Measurements from ENCODE around the gene MDFIC.
A peak's percentile ranks its signal among the peaks of the same experiment; 100 is the strongest.
"Not testable (repeated sequence)": the region's sequence is repeated elsewhere in the genome, so short reads cannot be mapped to it uniquely, and the experiment has no call there.

Gene MDFIC, protein sequence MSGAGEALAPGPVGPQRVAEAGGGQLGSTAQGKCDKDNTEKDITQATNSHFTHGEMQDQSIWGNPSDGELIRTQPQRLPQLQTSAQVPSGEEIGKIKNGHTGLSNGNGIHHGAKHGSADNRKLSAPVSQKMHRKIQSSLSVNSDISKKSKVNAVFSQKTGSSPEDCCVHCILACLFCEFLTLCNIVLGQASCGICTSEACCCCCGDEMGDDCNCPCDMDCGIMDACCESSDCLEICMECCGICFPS

DNA sequence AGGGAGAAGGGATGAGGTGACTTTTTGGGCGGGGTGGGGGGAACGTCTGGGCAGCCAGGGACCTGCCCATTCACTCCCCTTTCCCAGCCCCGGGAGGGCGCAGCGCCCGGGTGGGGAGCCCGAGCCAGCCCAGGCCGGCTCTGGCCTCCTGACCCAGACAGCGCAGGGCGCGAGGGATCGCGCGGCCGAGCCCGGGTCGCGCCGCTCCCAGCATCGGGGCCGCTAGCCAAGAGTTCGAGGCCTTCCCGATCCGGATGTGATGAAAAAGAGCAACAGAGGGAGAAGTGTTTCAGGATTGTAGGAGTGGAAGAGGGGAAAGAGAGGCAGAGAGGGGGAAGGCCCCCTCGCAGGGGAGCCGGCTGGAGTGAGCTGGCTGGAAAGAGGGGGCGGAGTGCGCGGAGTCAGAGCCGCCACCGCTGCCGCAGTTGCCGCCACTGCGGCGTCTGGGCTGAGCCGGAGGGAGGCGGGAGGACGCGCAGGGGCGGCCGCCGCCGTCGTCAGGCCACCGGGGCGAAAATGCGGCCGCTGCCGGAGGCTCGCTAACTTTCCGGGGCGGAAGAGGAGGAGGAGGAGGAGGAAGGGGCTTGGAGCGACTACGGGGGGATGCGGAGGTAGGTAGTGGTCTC is at the start of gene MDFIC:
Gene MDFIC (plus strand): TSS at position 69 of the 626 bp plus-strand sequence. CDS start 940 bp downstream, outside the sequence.
- DNase-seq = no peak

DNA sequence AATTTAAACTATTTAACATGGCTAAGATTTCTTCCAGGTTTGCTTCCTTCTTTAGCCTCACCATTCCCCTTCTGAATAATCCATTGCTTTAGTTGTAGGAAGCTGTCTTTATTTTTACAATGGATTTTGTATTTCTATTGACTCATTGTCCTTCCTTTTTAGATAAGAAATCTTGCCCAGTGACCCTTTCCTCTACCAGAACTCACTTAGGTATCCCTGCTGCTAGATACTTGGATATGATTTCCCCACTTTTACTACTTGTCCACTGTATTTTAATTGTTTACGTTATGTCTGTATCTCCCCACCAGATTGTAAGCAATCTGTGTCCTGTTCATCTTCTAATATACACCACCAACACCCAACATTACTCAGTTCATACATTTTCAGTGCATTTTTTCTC is 47.7 kb upstream of the MDFIC start:
- DNase-seq = no peak

DNA sequence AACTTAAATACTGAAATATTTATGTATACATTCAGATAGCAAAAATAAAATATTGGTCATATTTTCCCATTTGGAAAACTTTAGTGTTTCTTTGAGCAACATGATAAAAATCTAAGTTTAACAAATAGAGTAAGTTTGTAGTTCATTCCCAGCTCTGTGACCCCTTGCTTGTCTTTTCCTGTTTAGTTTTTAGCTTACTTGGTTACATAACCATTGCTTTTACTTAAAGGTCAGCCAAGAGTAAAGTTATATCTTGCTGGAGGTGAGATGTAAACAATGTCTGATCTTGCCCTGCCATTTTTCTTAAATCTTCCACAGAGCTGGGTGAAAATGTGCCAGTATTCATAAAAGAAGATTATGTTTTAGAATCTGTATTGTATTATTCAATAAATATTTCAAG is 46.7 kb upstream of the MDFIC start:
- DNase-seq = no peak

DNA sequence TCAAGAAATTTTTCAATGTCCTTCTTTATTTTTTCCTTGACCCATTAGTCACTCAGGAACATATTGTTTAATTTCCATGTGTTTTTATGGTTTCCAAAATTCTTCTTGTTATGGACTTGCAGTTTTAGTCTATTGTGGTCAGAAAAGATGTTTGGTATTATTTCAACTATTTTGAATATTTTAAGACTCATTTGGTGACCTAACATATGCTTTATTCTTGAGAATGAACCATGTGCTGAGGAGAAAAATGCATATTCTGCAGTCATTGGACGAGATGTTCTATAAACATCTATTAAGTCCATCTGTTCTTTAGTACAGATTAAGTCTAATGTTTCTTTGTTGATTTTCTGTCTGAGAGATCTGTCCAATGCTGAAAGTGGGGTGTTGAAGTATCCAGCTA is 42.3 kb upstream of the MDFIC start:
- DNase-seq = no peak

DNA sequence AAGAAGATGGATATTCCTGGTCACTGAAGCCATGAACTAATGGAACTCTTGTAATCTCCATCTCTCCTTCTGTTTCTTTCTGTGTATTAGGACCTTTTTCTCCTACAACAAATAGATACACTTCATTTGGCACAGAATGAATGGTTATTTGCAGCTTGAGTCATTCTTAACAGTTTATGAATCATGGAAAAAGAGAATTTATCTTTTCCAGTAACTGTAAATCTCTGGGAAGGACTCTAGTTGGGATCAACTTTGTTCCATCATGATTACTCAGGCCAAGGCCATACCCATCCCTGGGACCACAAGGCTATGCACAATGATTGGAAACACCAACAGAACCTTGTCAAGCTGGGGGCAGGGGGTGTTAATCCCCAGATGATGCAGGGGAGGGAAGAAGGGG is 36.1 kb upstream of the MDFIC start:
- no peak for DNase-seq

DNA sequence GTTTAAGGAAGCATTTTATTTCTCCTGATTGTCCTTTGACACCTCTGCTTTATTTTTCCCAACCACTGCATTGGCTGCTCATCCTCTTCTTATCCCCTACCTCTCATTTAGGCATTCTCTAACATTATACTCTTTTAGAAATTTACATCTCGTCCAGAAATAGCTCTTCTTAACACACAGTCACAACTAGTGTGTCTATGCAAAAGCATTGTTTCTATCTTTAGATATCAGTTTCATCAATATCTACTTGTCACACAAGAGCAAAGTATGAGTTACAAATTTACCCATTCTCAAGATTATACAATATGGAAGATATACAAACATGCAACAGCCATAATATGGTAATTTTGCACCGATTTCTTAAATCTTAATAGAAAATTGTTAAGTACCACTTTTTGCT is 35.7 kb upstream of the MDFIC start:
- no peak for DNase-seq

DNA sequence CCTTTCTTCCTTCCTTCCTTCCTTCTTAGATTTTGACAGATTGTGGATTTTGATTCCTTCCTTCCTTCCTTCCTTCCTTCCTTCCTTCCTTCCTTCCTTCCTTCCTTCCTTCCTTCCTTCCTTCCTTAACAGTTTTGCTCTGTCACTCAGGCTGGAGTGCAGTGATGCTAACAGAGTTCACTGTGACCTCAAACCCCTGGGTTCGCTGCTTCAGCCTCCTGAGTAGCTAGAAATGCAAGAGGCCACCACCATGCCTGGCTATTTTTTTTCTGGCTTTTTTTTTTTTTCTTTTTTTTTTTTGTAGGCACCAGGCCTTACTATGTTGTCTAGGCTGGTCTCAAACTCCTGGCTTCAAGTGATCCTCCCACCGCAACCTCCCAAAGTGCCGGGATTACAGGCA is 32.8 kb upstream of the MDFIC start:
- not testable (repeated sequence) for DNase-seq

DNA sequence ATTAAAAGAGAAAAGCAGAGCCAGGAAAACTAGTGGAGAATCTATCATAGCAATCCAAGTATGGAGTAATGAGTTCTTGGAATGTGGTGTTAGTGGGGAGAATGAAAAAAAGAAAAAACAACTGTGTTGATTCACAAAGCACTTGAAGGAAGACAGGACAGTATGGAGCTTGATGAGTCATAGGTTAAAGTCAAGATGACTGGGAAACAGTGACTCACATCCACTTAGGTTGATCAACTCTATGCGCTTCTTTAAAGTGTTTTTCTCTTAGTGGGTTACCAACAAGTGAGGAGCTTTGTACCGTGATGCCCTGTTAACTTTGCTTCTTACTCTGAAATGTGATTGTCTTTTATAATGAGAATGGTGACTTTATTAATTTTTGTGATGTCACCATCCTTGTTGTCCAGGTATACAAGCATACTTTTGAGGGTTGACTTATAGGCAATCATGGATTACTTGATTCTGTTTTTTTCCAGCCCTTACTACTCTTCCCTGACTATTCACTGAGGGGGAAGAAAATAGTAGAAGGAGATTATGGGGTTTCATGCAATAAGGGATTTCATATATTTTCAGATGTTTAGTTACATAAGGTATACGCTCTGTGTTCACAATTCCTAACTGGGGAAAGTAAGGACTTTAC is 32.1 kb upstream of the MDFIC start:
- no peak for DNase-seq

DNA sequence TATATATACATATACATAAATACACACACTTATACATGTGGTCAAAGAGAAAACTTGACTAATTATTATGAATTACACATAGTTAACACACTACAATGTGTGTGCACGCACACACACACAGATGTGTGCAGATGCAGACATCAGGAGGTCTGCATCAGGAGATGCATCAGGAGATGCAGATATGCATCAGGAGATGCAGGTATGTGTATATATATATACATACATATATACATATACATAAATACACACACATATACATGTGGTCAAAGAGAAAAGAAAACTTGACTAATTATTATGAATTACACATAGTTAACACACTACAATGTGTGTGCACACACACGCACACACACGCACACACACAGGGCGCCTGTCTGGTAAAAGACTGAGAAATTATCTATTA is 31.3 kb upstream of the MDFIC start:
- no peak for DNase-seq

DNA sequence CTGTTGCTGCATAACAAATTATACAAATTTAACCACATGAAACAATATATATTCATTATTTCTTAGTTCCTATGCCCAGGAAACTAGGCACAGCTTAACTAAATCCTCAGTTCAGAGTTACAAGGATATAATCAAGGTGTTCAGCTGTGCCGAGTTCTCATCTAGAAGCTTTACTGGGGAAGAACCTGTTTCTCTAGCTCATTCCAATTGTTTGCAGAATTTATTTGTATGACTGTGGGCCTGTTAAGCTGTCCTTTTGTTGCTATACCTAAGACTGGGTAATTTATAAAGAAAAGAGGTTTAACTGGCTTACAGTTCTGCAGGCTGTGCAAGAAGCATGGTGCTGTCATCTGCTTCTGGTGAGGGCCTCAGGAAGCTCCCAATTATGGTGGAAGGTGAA is 21.8 kb upstream of the MDFIC start:
- no peak for DNase-seq

DNA sequence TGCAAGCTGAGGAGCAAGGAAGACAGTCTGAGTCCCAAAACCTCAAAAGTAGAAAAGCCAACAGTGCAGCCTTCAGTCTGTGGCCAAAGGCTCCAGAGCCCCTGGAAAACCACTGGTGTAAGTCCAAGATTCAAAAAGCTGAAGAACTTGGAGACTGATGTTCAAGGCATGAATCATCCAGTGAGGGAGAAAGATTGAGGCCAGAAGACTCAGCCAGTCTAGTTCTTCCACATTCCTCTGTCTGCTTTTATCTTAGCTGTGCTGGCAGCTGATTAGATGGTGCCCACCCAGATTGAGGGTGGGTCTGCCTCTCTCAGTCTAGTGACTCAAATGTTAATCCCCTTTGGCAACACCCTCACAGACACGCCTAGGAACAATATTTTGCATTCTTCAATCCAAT is 20.1 kb upstream of the MDFIC start:
- DNase-seq = no peak

DNA sequence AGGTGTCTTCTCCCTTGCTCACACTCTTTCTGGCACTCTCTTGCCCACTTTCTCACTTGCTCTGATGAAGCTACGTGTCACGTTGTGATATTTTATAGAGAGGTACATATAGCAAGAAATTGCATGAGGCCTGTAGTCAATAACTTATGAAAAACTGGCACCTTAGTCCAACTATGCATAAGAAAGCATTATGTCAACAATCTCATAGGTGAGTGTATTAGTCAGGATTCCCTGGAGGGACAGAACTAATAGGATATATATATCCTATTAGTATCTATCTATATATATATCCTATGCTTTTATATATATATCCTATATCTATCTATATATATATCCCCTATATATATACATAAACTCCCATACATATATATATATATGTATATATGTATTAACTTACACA is 18.8 kb upstream of the MDFIC start:
- DNase-seq = no peak

DNA sequence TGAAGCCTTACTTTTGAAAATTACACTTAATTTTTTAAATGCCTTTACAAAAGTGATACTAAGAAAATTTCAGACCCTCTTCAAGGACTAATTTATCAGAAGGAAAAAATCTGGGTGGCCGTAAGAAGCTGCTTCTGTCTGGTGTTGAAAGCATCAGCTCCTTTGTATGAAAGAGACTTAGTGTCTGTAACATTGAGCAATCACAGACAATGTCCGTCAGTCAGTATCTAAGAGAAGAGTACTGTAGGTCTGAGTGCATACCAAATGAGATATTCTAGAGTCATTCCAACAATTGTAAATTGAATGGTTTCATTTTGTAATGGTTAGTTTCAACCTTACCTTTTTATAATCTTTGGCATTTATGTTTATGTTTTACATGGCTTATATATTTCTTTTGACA is 11.1 kb upstream of the MDFIC start:
- no peak for DNase-seq

DNA sequence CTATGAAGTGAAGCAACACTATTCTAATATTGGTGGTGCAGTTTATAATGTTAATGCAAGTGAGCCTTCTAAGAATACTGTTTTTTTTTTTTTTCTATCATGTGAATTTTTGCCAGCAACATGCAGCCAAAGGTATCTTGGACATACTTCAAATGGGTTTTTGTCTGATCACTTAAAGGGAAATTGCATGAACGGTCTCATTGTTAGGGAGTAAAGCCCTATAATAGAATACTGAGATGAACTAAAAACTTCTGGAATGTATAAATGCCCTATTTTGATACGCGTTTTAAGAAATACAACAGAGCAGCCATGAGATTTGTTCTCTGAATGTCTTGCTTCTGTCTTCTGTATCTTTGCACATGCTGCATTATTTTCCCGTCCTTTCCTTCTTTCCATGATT is 10.5 kb upstream of the MDFIC start:
- no peak for DNase-seq

DNA sequence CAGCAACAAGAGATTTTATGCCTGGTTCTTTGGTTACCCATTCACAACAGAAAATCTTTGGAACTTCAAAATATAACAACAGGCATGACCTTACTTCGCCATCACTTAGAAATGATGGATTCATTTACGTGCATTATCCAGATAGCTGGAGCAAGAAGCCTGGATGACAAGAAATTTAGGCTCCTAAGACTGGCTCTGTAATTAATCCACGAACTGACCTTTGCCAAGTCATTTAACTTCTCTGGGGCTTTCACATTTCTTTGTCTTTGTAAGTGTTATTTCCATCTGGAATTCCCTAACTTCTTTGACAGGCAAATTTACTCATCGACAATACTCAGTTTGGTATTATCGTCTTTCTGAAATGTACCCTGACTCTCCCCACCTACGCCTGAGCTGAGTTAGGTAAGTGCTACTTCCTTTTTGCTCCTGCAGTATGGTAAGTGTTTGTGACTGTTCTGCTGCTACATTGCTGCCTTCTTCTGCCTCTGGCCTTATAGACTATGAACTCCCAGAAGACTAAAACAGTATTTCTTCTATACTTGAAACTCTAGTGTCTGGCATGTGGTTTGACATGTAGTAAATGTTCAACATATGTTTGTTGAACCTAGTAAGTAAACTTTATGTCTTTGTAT is 5.5 kb upstream of the MDFIC start:
- no peak for DNase-seq

DNA sequence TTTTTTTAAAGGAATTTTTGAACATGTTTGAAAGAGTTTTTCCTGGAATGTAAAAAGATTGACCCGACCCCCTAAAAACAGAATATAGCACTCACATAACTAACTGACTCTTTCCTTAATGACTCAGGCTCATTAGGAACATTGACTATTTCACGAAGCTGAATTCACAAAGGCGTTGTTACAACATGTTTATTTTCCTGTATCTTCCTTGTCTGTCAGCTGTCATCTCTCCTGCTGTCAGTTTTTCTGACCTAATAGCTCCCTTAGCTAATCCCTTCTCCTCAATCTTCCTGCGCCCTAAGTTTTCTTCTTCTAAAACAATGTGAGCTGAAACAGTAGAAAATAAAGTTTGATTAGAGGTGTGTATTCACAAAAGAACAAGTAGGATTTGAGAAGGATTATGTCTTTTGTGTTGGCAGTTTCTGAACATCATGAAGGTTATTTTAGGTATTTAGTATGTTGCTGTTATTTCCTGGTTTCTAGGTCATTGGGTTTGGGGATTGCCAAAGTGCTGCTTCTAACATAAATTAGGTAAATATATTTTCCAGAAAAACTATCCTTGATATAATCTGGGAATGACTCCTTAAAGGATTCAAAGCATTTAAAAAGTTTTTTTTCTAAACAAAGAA is 4.6 kb upstream of the MDFIC start:
- no peak for DNase-seq

DNA sequence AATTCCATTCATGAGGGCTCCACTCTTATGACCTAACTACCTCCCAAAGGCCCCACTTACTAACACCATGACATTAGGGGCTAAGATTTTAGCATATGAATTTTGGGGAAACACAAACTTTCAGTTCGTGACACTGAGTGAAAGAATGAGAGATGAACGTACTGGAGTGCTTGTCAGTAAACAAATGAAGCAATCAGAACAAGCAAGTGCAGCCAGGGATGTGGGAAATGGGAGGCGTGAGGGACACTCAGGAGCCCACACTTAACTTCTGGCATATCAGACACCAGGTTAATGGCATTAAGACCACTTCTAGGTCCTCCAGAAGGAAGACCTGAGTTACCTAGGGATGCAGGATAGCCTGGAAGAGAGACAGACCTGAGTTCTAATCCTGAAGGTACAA is 2.3 kb upstream of the MDFIC start:
- DNase-seq = no peak

DNA sequence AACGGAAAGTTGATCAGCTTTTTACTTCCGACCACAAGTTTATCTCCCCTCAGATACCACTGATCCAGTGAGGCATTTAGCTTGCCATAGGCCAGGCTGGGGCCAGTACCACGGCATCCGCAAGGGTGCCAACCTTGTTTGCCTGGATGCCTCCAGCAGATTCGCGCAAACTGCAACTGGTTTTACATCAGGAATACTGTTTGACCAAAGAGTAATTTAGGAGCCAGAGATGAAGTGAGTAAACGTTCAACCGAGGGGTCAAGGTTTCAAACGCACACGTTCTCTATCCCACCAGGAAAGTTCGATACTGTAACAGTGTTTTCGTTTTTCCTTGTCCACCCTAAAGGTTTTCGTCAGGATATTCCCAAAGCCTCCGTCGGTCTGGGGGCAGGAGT is 266 bp upstream of the MDFIC start:
- no peak for DNase-seq

DNA sequence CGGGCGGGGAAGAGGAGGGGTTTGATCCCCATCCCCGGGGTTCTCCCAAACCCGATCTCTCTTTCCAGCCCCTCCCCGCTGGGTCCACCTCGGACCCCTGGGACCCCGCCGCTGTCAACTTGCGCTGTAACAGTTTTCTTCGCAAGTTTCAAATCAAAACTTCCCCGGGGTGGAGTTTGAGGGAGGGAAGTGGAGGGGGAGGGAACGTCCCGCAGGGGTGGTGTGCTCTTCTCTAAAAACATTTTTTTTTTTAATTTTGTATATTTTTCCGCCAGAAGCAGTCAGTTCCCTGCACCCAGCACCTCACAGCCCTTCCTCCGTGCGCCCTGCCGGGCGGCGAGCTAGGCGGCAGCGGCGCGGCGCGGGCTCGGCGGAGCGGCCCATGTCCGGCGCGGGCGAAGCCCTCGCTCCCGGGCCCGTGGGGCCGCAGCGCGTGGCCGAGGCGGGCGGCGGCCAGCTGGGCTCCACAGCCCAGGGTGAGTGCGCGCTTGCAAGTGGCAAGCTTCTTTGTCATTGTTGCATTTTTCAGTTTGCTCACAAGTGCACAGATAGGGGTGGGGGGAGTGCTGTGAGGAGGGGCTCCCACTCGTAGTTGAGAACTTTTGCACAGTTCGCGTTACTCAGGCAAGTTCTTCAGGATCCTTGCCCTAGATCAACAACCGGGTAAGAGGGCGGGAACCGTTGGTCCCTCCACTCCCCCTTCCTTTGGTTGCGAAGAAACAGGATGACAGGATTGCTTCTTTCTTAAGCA is 933 bp downstream of the MDFIC start:
- peak; percentile 85 for DNase-seq

DNA sequence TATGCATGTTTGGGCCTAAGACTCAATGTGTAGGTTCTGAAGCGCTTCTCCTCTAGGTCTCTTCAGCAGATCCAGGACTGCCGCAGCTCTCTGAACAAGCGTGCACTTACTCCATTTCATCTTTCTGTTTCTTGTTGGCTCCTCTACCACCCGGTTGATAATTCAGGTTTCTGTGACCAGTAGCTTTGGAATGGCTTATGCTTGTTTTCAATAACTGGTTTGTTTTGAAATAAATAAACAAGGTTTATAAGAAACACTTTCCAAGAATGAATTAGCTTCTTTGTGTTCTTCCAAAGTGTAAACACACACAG is 1.5 kb downstream of the MDFIC start:
- no peak for DNase-seq

DNA sequence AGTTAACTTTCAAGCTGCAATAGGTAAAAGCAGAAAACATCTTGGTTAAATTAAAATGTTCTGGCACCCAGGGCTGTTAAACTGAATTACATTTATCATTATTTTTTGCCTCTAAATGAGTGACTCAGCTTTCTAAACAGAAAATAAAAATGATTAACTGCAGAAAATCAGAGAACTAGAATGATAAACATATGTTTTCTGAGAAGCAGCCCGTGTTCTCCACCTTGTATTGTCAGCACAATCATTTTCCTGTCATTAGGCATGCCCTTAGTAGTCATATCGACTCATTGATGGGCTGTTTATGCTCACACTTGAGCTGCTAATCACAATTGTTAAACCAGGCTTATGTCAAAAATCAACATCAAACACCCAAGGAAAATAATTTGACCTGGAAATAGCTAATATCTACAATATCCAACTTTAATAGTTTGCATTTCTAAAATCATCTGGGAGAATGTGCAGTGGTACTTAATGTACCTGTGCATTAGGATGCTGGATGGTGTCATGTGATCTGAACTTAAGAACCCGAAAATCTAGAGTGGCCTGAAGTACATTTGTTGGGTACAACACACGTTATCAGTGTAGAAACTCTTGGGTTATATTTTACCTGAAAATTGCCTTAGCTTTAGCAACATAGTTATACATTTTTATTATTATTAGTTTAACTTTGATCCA is 2.3 kb downstream of the MDFIC start:
- no peak for DNase-seq

DNA sequence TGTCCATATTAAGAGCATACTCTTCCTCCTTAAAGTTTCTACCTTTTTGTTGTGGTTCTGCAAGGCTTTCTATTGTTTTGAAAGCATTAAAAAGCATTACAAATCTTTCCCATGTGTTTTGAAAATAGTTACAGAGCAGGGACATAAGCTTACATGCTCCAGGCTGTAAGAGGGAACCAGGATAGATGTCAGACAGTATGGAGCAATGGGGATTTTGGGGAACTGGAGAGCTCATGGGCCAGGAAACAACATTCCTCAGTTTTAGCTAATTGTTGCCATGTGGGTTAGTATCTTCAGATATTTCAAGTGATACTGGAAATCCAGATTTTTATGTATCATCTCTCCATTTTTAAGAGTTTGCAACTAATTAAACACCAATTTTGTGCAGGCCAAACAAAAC is 3.5 kb downstream of the MDFIC start:
- no peak for DNase-seq

DNA sequence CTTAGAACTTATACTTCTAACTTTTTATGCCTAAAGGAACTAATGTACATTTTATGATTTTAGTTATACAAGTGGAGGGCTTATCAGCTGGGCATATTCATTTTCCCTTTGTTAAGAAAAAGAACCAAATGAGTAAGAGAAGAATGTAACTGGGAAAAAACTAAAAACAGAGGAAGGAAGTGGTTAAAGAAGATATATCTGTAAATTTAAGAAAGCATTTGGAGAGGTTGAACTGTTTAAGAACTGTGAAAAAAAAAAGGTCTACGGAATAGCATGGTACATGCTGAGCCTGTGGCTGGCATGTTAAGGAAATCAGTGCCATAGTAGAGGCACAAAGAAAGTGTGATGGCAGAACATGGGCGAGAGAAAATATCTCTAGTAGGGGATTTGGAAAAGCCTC is 6.2 kb downstream of the MDFIC start:
- DNase-seq = no peak
